Ammon's horn (tissue), 1 donor: Measurements from ENCODE around the gene PKDCC.

Experiments used
- DNase-seq: peaks from one replicate; pipeline ENCODE4 v3.0.0-alpha.2; 2016; ENCODE audit warnings: low spot score

PKDCC gene

DNA sequence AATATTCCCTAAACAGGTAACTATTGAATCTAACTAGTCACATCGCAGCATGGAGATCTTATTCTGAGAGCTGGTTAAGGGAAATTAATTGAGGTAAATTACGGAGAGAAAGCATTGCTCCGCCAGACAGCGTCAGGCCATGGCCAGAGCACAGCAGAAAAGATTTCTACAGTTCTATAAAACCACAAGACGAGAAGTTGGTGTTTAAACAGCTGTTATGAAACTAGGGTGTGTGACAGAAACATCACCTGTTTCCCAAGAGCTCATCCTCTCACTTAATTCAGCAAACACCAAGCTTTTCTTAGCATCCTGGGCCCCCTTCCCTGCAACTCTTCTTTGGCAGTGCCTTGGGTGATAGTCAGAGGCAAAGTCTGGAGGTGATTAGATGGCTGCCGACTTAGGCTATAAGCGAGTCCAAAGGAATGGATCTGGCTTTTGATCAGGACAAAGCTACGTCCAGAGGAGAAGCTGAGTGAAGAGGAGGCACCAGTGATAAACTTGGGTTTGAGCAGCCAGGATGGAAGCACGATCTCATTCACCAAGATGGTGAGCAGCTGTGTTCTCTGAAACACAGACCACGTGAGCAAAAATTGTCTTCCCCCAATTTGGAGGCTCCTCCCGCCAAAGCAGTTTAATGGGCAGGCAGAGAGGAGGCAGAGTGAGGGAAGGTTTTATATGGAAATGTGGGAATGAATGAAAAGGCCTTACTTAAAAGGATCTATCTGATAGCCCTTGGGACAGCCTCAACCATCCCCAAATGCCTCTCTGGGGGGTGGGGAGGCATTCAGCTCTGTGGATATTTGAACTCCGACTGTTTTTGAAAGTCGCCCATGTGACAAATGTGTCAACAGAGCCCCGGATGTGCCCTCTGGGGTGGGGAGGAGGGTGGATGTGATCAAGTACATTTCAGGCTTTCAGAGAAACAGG is 57.8 kb downstream of the PKDCC start:
- no peak for DNase-seq

DNA sequence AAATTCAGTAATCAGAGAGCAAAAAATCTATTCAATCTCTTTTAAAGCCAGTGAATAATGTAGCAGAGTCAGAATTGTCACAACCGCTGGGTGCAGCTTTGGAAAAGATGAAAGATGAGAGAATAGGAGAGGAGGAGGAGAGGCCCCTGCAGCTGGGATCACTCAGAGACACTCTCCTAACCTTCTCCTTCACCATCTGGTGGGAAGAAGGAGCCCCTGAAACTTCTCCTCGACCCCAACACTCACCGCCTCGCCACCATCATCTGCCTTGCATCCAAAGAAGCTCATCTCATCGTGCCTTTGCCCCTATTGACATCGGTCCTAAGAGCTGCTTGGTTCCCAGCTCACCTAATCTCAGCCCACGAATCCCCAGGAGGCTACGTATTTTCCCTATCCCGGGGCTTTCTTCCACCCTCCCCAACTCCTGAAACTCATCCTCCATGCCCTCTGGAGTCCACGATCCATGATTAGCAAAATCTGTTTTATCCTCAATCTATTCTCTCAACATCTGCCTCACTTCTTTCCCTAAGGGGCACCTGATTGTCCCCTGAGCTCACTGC is 58.5 kb downstream of the PKDCC start:
- DNase-seq: no peak

DNA sequence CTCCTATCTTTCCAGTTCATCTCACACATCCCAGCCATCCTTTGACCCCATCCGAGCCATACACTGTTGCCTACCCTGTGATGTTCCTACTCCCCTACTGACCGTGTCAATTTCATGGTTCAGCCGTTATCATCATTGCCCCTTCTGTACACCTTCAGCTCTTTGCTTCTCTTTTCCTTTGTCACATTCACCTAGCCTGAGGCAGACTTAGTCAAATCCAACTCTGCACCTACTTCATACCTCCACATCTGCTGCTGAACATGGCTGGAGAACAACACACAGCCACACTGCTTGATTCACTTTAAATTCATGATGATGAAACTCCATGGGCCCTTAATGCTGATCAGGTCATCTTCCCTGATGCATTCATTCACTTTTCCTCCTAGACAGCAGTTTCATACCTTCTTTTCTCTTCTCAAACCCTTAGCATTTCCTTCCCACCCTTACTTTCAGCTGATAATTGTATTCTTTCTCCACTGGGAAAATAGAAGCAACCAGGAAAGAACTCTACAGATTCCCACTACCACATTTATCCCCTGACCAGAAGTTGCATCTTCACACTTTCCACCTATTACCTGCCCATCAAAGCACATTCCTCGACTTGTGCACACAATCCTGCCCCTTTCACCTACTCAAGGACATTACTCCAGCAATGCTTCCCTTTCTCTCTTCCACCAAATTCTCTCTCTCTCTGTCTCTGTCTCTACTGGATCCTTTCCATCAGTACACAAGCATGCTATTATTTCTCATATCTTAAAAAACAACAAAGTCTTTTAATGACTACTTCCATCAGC is 59.6 kb downstream of the PKDCC start:
- no peak for DNase-seq
